Thyroid gland (tissue), 4 donors: ENCODE measurements around the gene DPYD. TPM values are rescaled to one million over a fixed set of nuclear protein-coding genes. Genes with fewer than 3 reads are reported as not detected.

Experiments used
- DNase-seq, 2 donors: peaks; one replicate each; pipeline ENCODE4 v3.0.0-alpha.2; 2019
- H3K27ac ChIP-seq, 3 donors: fragments of 200-600 bp; sonication (generic); 1 replicate in 2 of 3; 2 replicates in 1 of 3; pipeline ENCODE4 v1.5.1; 2016 to 2019; ENCODE audit warnings: mild to moderate bottlenecking in 1 of 3, moderate library complexity in 1 of 3
- H3K27me3 ChIP-seq: fragments of 200-600 bp; sonication (generic); one replicate; pipeline ENCODE4 v1.5.1; 2019
- H3K36me3 ChIP-seq, 2 donors: fragments of 200-600 bp; sonication (generic); one replicate each; pipeline ENCODE4 v1.5.1; 2016 to 2019
- H3K4me1 ChIP-seq, 2 donors: fragments of 200-600 bp; sonication (generic); one replicate each; pipeline ENCODE4 v1.5.1; 2017 to 2019
- H3K4me3 ChIP-seq, 3 donors: fragments of 200-600 bp; sonication (generic); replicated peaks in 1 of 3; 1 replicate in 2 of 3; 2 replicates in 1 of 3; pipeline ENCODE4 v1.5.1; 2016; ENCODE audit warnings: mild to moderate bottlenecking in 1 of 3
- H3K9me3 ChIP-seq: fragments of 200-600 bp; sonication (generic); one replicate; pipeline ENCODE4 v1.5.1; 2017
- POLR2A ChIP-seq, 2 donors: fragments of 450-650 bp; IDR thresholded peaks; one replicate each; pipeline ENCODE4 v1.6.1; 2017; ENCODE audit warnings: antibody characterized with exemption in 2 of 2, mild to moderate bottlenecking in 2 of 2, moderate library complexity in 1 of 2
- WGBS, 2 donors: methylation state at CpG; one replicate each; pipeline ENCODE4 v1.1.5; 2017; 5-methylcytosine and 5-hydroxymethylcytosine counted together
- intact Hi-C: fragments of 100-400 bp; cut with DNase I; formaldehyde crosslinking; loops from one replicate; pipeline ENCODE4 v1.15.1; 2023
- total RNA-seq, 4 donors: library from RNA; depleted of rRNA; stranded (reverse); fragments of >200 nt; gene quantifications; one replicate each; pipeline ENCODE4 v1.2.3, GENCODE V29; 2016
- TF ChIP-seq, protein P1 (sequence below), 6 experiments: fragments of 200-600 bp in 3 of 6; fragments of 450-650 bp in 3 of 6; sonication (generic) in 3 of 6; IDR thresholded peaks; one replicate each; pipeline ENCODE4 v1.5.1; 2016 to 2019; ENCODE audit warnings: antibody characterized with exemption in 6 of 6, mild to moderate bottlenecking in 2 of 6, inconsistent platforms in 1 of 6, moderate library complexity in 1 of 6

Gene DPYD
- total RNA-seq, 4 donors from 2014 or later: 27.3 to 54.0 (median 39.5) TPM

DNA sequence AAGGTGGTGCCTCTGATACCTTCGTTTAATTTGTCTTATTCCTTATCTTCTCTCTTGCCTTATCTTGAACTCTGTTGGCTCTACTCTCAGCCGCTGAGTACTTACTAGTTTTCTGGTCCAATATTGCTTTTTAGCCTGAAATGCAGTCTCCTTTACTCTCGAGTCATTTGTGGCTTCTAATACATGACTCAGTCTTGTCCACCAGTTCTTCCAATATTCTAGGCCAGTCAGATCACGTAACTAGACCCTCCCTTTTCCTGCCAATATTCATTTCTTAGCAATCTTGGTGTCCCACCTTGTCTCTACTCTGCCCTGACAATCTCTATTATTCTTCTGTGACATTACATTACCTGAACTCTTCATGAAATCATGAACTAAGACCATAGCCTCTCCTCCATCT lies 555.8 kb downstream of the DPYD start:
- TF ChIP-seq, protein P1, sequence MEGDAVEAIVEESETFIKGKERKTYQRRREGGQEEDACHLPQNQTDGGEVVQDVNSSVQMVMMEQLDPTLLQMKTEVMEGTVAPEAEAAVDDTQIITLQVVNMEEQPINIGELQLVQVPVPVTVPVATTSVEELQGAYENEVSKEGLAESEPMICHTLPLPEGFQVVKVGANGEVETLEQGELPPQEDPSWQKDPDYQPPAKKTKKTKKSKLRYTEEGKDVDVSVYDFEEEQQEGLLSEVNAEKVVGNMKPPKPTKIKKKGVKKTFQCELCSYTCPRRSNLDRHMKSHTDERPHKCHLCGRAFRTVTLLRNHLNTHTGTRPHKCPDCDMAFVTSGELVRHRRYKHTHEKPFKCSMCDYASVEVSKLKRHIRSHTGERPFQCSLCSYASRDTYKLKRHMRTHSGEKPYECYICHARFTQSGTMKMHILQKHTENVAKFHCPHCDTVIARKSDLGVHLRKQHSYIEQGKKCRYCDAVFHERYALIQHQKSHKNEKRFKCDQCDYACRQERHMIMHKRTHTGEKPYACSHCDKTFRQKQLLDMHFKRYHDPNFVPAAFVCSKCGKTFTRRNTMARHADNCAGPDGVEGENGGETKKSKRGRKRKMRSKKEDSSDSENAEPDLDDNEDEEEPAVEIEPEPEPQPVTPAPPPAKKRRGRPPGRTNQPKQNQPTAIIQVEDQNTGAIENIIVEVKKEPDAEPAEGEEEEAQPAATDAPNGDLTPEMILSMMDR (IDR thresholded peaks at IDR 0.05): no peak
- TF ChIP-seq POLR2A (IDR thresholded peaks at IDR 0.05): no peak
- WGBS, 2 donors: 76 to 80% methylated on average over 4 of the region's 4 CpGs
- Histone ChIP-seq H3K36me3 (no peaks in the 10 kb centered on the region), H3K27ac (no peak overlapping the region), H3K4me1 (no peaks in the 10 kb centered on the region), H3K9me3 (no peaks in the 10 kb centered on the region), H3K4me3 (no peak overlapping the region), H3K27me3 (no peaks in the 10 kb centered on the region)
- no peak for DNase-seq
- intact Hi-C loops: no loop called here

DNA sequence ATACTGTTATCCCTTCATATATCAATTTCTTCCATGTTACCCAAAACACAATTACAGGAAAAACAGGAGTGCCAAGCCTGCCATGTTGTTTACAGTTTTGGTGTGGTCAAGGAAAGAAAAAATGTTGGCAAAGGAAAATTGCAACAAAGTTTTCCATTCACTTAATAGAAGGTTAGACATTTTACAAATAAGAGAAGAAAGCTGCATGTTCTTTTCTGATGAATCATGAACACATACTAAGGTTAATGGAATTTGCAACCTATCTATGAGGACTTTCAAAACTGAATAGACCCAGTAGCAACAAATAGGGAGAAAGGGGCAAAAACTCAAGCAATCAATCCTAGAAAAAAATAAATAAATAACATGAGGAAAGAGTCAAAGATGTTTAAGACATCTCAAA lies 556.7 kb downstream of the DPYD start:
- H3K27ac ChIP-seq: no peak overlapping the region
- H3K4me1 ChIP-seq: no peaks in the 10 kb centered on the region
- no peak for DNase-seq
- H3K9me3 ChIP-seq: no peaks in the 10 kb centered on the region
- H3K36me3 ChIP-seq: no peaks in the 10 kb centered on the region
- H3K27me3 ChIP-seq: no peaks in the 10 kb centered on the region
- intact Hi-C loops: no loop called here
- H3K4me3 ChIP-seq: no peak overlapping the region
- TF ChIP-seq, protein P1 (IDR thresholded peaks at IDR 0.05): no peak
- no peak for TF ChIP-seq POLR2A (IDR thresholded peaks at IDR 0.05)

DNA sequence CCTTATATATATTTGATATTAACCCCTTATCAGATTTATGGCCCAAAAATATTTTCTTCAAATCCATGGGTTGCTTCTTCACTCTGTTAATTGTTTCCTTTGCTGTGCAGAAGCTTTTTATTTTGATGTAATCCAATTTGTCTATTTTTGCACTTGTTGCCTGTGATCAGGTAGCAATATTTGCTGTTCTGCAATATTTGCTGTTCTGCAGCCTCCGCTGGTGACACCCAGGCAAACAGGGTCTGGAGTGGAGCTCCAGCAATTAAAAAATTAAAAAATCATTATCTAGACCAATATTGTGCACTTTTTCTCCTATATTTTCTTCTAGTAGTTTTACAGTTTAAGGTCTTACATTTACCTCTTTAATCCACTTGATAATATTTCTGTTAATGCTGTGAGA lies 564.5 kb downstream of the DPYD start:
- H3K27ac ChIP-seq: no peak overlapping the region
- no peaks in the 10 kb centered on the region for H3K27me3 ChIP-seq
- WGBS, 2 donors: 95 to 98% methylated on average over 1 of the region's 1 CpG
- intact Hi-C loops: no loop called here
- DNase-seq: no peak
- H3K9me3 ChIP-seq: no peaks in the 10 kb centered on the region
- TF ChIP-seq POLR2A (IDR thresholded peaks at IDR 0.05): no peak
- TF ChIP-seq, protein P1 (IDR thresholded peaks at IDR 0.05): no peak
- H3K36me3 ChIP-seq: no peaks in the 10 kb centered on the region
- H3K4me1 ChIP-seq: no peaks in the 10 kb centered on the region
- H3K4me3 ChIP-seq: no peak overlapping the region

DNA sequence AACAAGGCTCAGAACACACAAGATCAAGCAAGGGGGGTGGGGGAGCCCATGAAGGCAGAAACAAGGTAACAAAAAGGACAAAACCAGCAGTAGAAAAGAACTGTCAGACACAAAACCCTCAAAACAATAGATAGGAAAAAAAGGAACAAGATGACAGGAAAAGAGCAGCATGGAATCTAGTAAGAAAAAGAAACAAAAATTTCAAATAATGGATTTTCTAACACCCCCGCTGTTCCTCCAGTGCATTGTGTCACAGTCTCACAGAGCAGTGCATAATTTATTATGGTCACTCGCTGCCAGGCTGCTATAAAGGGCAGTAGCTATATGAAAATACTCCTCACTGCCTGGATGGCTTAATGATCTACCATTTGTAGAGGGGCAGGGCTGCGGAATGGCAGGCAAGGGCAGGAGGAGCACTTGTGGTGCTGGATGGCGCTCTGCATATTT lies 567.9 kb downstream of the DPYD start:
- TF ChIP-seq, protein P1 (IDR thresholded peaks at IDR 0.05): no peak
- TF ChIP-seq POLR2A (IDR thresholded peaks at IDR 0.05): no peak
- no peaks in the 10 kb centered on the region for H3K9me3 ChIP-seq
- H3K27me3 ChIP-seq: no peaks in the 10 kb centered on the region
- no peaks in the 10 kb centered on the region for H3K4me1 ChIP-seq
- H3K4me3 ChIP-seq: no peak overlapping the region
- H3K27ac ChIP-seq: no peak overlapping the region
- no peaks in the 10 kb centered on the region for H3K36me3 ChIP-seq
- intact Hi-C loops: no loop called here
- 84 to 88% methylated on average over 4 of the region's 4 CpGs for WGBS, 2 donors
- no peak for DNase-seq

DNA sequence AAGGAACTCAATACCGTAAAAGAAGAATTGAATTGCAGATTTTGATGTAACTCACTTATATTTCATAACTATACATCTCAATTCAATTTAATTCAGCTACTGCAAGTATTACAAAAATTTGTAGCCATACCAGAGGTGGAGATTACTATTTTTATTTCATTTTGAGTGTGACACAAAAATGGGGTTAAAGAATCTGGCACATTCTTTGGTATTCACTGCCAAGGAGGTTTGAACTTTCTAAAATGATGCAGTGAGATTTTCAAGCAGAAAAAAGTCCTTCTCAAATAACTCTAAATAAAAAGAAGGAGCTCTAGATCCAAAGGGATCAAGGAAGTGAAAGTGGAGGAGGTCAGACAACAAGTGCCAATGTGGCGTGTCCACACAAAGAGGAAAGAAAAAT lies 569.0 kb downstream of the DPYD start:
- intact Hi-C loops: no loop called here
- TF ChIP-seq, protein P1 (IDR thresholded peaks at IDR 0.05): no peak
- TF ChIP-seq POLR2A (IDR thresholded peaks at IDR 0.05): no peak
- WGBS, 2 donors: 74 to 82% methylated on average over 2 of the region's 2 CpGs
- H3K36me3 ChIP-seq: no peaks in the 10 kb centered on the region
- no peak for DNase-seq
- no peak overlapping the region for H3K27ac ChIP-seq
- H3K9me3 ChIP-seq: no peaks in the 10 kb centered on the region
- no peaks in the 10 kb centered on the region for H3K27me3 ChIP-seq
- H3K4me3 ChIP-seq: no peak overlapping the region
- no peaks in the 10 kb centered on the region for H3K4me1 ChIP-seq
